ENCODE measurements around the gene SPON2.

- no peak for TF ChIP-seq CTCF (optimal IDR thresholded peaks at IDR 0.05 in 1 of 3, IDR thresholded peaks at IDR 0.05 in 1 of 3, conservative IDR thresholded peaks at IDR 0.05 in 1 of 3; ENCODE audit: extremely low read depth in 1 of 3, insufficient read depth in 2 of 3, low read length in 3 of 3)
- TF ChIP-seq EZH2 (IDR thresholded peaks at IDR 0.05; ENCODE audit: low read length): no peak
Observed at GRCh38 chr4:1126506-1126905, 45.9 kb downstream of the SPON2 start.

Measured in keratinocyte (primary cell).